H9 (cell line): ENCODE results near the gene FAM193B. TPM values are rescaled to one million over a fixed set of nuclear protein-coding genes. Genes with fewer than 3 reads are reported as not detected.

ENCODE experiments used
- DNase-seq: peaks from one replicate; pipeline ENCODE4 v3.0.0-alpha.2; 2017
- H2AFZ ChIP-seq: one replicate; pipeline ENCODE4 v1.6.1; 2013; ENCODE audit warnings: mild to moderate bottlenecking, low read length, control low read depth, moderate library complexity
- H2AK5ac ChIP-seq: 2 replicates; pipeline ENCODE4 v1.6.1; 2013; ENCODE audit warnings: low read length, control low read depth, mixed read lengths; ENCODE audit not compliant: insufficient read length
- H2BK120ac ChIP-seq: one replicate; pipeline ENCODE4 v1.6.1; 2013; ENCODE audit warnings: low read depth, mild to moderate bottlenecking, low read length, control low read depth, inconsistent platforms; ENCODE audit not compliant: poor library complexity, severe bottlenecking
- H2BK12ac ChIP-seq: 2 replicates; pipeline ENCODE4 v1.6.1; 2013; ENCODE audit warnings: low read length, control low read depth, mixed read lengths, low read depth; ENCODE audit not compliant: insufficient read length
- H2BK15ac ChIP-seq: 2 replicates; pipeline ENCODE4 v1.6.1; 2013; ENCODE audit warnings: low read depth, low read length, control low read depth
- H2BK20ac ChIP-seq: one replicate; pipeline ENCODE4 v1.6.1; 2013; ENCODE audit warnings: low read depth, mild to moderate bottlenecking, low read length, control low read depth, inconsistent platforms; ENCODE audit not compliant: poor library complexity, severe bottlenecking
- H2BK5ac ChIP-seq: 2 replicates; pipeline ENCODE4 v1.6.1; 2013; ENCODE audit warnings: low read length, control low read depth, mixed read lengths; ENCODE audit not compliant: insufficient read length
- H3K14ac ChIP-seq: 2 replicates; pipeline ENCODE4 v1.6.1; 2013; ENCODE audit warnings: low read length, control low read depth; ENCODE audit not compliant: insufficient read depth
- H3K18ac ChIP-seq: 2 replicates; pipeline ENCODE4 v1.6.1; 2013; ENCODE audit warnings: low read depth, mild to moderate bottlenecking, mixed read lengths, low read length, control low read depth; ENCODE audit not compliant: insufficient read length
- H3K23ac ChIP-seq: 2 replicates; pipeline ENCODE4 v1.6.1; 2013; ENCODE audit warnings: low read length, control low read depth, mixed read lengths, low read depth; ENCODE audit not compliant: insufficient read length
- H3K23me2 ChIP-seq: 2 replicates; pipeline ENCODE4 v1.6.1; 2013; ENCODE audit warnings: low read depth, mild to moderate bottlenecking, mixed read lengths, low read length, control low read depth; ENCODE audit not compliant: insufficient read length, poor library complexity, severe bottlenecking
- H3K27ac ChIP-seq: 2 replicates; pipeline ENCODE4 v1.5.1; 2013; ENCODE audit warnings: low read length, control low read depth, mixed read lengths, low read depth; ENCODE audit not compliant: insufficient read length
- H3K27me3 ChIP-seq: 2 replicates; pipeline ENCODE4 v1.6.1; 2013; ENCODE audit warnings: low read length, control low read depth, inconsistent platforms; ENCODE audit not compliant: insufficient read depth
- H3K4ac ChIP-seq: 2 replicates; pipeline ENCODE4 v1.6.1; 2013; ENCODE audit warnings: low read depth, mild to moderate bottlenecking, control low read depth, inconsistent platforms, low read length, moderate library complexity
- H3K4me1 ChIP-seq: 2 replicates; pipeline ENCODE4 v1.6.1; 2013; ENCODE audit warnings: low read length, control low read depth, inconsistent platforms; ENCODE audit not compliant: insufficient read depth
- H3K4me2 ChIP-seq: 2 replicates; pipeline ENCODE4 v1.6.1; 2013; ENCODE audit warnings: low read length, control low read depth, mixed read lengths; ENCODE audit not compliant: insufficient read length, insufficient read depth
- H3K56ac ChIP-seq: 2 replicates; pipeline ENCODE4 v1.6.1; 2013; ENCODE audit warnings: low read depth, mild to moderate bottlenecking, mixed read lengths, low read length, control low read depth; ENCODE audit not compliant: insufficient read length
- H3K79me1 ChIP-seq: 2 replicates; pipeline ENCODE4 v1.6.1; 2013; ENCODE audit warnings: low read depth, mild to moderate bottlenecking, moderate library complexity, low read length, control low read depth, inconsistent platforms; ENCODE audit not compliant: insufficient read depth, poor library complexity, severe bottlenecking
- H3K79me2 ChIP-seq: 2 replicates; pipeline ENCODE4 v1.6.1; 2013; ENCODE audit warnings: low read length, control low read depth, inconsistent platforms; ENCODE audit not compliant: insufficient read depth
- H3K9ac ChIP-seq: 2 replicates; pipeline ENCODE4 v1.6.1; 2013; ENCODE audit warnings: low read length, control low read depth, mixed read lengths; ENCODE audit not compliant: insufficient read length; ENCODE audit errors: extremely low read depth
- H3K9me3 ChIP-seq: one replicate; pipeline ENCODE4 v1.6.1; 2013; ENCODE audit warnings: low read depth, low read length, inconsistent platforms; ENCODE audit not compliant: control insufficient read depth
- H3T11ph ChIP-seq: one replicate; pipeline ENCODE4 v1.6.1; 2013; ENCODE audit warnings: mild to moderate bottlenecking, low read length, control low read depth, inconsistent platforms
- H4K20me1 ChIP-seq: one replicate; pipeline ENCODE4 v1.6.1; 2013; ENCODE audit not compliant: control insufficient read depth, insufficient read length, insufficient read depth
- H4K5ac ChIP-seq: 2 replicates; pipeline ENCODE4 v1.6.1; 2013; ENCODE audit warnings: low read depth, mild to moderate bottlenecking, mixed read lengths, low read length, control low read depth; ENCODE audit not compliant: insufficient read length
- H4K8ac ChIP-seq: replicated peaks from 2 replicates; pipeline ENCODE4 v1.6.1; 2013; ENCODE audit warnings: low read length, control low read depth, mixed read lengths, low read depth; ENCODE audit not compliant: insufficient read length
- H4K91ac ChIP-seq: 2 replicates; pipeline ENCODE4 v1.6.1; 2013; ENCODE audit warnings: low read depth, mild to moderate bottlenecking, moderate library complexity, mixed read lengths, low read length, control low read depth; ENCODE audit not compliant: insufficient read length
- H3K27ac Mint-ChIP-seq, 3 experiments: 2 replicates in 2 of 3; 3 replicates in 1 of 3; pipeline ENCODE4 v1.8.0; 2020 to 2021; ENCODE audit warnings: mixed read lengths in 3 of 3, mild to moderate bottlenecking in 1 of 3, moderate library complexity in 1 of 3
- H3K27me3 Mint-ChIP-seq: 2 replicates; pipeline ENCODE4 v1.8.0; 2021; ENCODE audit warnings: low read depth, mild to moderate bottlenecking, moderate library complexity, mixed read lengths
- H3K36me3 Mint-ChIP-seq, 3 experiments: 2 replicates in 2 of 3; 3 replicates in 1 of 3; pipeline ENCODE4 v1.8.0; 2020 to 2021; ENCODE audit warnings: low read depth in 3 of 3, mixed read lengths in 3 of 3; ENCODE audit not compliant: insufficient read depth in 1 of 3
- H3K4me1 Mint-ChIP-seq, 2 experiments: 2 replicates each; pipeline ENCODE4 v1.8.0; 2020; ENCODE audit warnings: mixed read lengths in 2 of 2
- H3K4me3 Mint-ChIP-seq, 2 experiments: 2 replicates in 1 of 2; 3 replicates in 1 of 2; pipeline ENCODE4 v1.8.0; 2020 to 2021; ENCODE audit warnings: mild to moderate bottlenecking in 2 of 2, mixed read lengths in 2 of 2, moderate library complexity in 1 of 2
- H3K9me3 Mint-ChIP-seq, 2 experiments: 2 replicates in 1 of 2; 3 replicates in 1 of 2; pipeline ENCODE4 v1.8.0; 2020; ENCODE audit warnings: mild to moderate bottlenecking in 2 of 2, mixed read lengths in 2 of 2, moderate library complexity in 1 of 2
- WGBS: extraction: QIAGEN DNeasy Blood & Tissue Kit; methylation state at CpG from one replicate; pipeline ENCODE4 v1.1.7; 2013; ENCODE audit warnings: missing lambda C conversion rate, low lambda C conversion rate, mixed read lengths; ENCODE audit not compliant: insufficient read length; ENCODE audit errors: extremely low coverage; 5-methylcytosine and 5-hydroxymethylcytosine counted together
- total RNA-seq: library from RNA; stranded (reverse); gene quantifications from 2 replicates; pipeline ENCODE4 v1.2.1, GENCODE V29; 2021
- TF ChIP-seq, protein P1 (sequence below): fragments of 200-600 bp; sonication (generic); conservative IDR thresholded peaks from 3 replicates; pipeline ENCODE4 v1.8.0; 2021; ENCODE audit warnings: antibody characterized with exemption, mild to moderate bottlenecking

FAM193B gene
- total RNA-seq, 1 experiment from 2014 or later: 71.5 TPM

DNA sequence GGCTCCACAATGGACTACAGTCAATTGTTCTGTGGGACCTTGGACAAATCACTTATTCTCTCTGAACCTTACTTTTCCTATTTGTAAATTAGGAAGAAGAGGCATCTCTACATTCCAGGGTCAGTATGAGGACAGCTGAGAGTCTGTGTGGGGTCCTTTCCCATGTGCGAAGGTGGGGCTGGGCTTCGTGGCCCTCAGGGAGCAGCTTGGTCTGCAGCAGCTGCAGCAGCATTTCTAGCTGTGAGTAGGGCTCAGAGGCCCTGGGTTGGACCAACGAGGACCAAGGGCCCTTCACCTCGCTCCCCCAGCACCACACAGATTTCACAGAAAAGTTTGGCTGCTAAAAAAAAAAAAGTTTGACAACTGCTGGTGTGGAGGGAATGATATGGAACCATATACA is 28.2 kb downstream of the FAM193B start:
- H3K56ac ChIP-seq: no peak overlapping the region
- no peaks in the 10 kb centered on the region for H3K4me1 Mint-ChIP-seq
- no peak overlapping the region for H2BK5ac ChIP-seq
- no peaks in the 10 kb centered on the region for H3K79me2 ChIP-seq
- no peak overlapping the region for H2AK5ac ChIP-seq
- no peak overlapping the region for H2BK12ac ChIP-seq
- no peak overlapping the region for H3K4me3 Mint-ChIP-seq
- H2BK120ac ChIP-seq: no peak overlapping the region
- no peaks in the 10 kb centered on the region for H3K23me2 ChIP-seq
- H3K27me3 Mint-ChIP-seq: no peaks in the 10 kb centered on the region
- no peak overlapping the region for H3K4me2 ChIP-seq
- H3K9me3 ChIP-seq: no peaks in the 10 kb centered on the region
- no peak overlapping the region for H2BK20ac ChIP-seq
- no peaks in the 10 kb centered on the region for H3K27me3 ChIP-seq
- no peak overlapping the region for H3K27ac ChIP-seq
- H3T11ph ChIP-seq: no peak overlapping the region
- no peaks in the 10 kb centered on the region; a peak in 1 of 5 replicates for H3K9me3 Mint-ChIP-seq
- peaks cover 27 to 36% (median 29%) of the 10 kb centered on the region in 3 experiments; a peak in 6 of 7 replicates for H3K36me3 Mint-ChIP-seq
- no peak overlapping the region for H3K18ac ChIP-seq
- DNase-seq: no peak
- H3K79me1 ChIP-seq: no peaks in the 10 kb centered on the region
- H3K27ac Mint-ChIP-seq: no peak overlapping the region
- no peak overlapping the region for H3K14ac ChIP-seq
- H4K8ac ChIP-seq: no peak overlapping the region
- no peak overlapping the region for H3K23ac ChIP-seq
- no peaks in the 10 kb centered on the region for H4K20me1 ChIP-seq
- no CpG with 5 or more reads among the region's 4 CpGs for WGBS
- no peaks in the 10 kb centered on the region for H3K4me1 ChIP-seq
- H2BK15ac ChIP-seq: no peak overlapping the region
- H3K4ac ChIP-seq: no peak overlapping the region
- TF ChIP-seq, protein P1, sequence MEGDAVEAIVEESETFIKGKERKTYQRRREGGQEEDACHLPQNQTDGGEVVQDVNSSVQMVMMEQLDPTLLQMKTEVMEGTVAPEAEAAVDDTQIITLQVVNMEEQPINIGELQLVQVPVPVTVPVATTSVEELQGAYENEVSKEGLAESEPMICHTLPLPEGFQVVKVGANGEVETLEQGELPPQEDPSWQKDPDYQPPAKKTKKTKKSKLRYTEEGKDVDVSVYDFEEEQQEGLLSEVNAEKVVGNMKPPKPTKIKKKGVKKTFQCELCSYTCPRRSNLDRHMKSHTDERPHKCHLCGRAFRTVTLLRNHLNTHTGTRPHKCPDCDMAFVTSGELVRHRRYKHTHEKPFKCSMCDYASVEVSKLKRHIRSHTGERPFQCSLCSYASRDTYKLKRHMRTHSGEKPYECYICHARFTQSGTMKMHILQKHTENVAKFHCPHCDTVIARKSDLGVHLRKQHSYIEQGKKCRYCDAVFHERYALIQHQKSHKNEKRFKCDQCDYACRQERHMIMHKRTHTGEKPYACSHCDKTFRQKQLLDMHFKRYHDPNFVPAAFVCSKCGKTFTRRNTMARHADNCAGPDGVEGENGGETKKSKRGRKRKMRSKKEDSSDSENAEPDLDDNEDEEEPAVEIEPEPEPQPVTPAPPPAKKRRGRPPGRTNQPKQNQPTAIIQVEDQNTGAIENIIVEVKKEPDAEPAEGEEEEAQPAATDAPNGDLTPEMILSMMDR: no peak
- no peak overlapping the region for H2AFZ ChIP-seq
- no peak overlapping the region for H4K5ac ChIP-seq
- no peak overlapping the region for H4K91ac ChIP-seq
- no peak overlapping the region for H3K9ac ChIP-seq
